T-helper 1 cell treated with Interleukin-12 subunit alpha and Interleukin-12 subunit beta and Interleukin-4 antibody, amounts not matched to agents 30 ng/mL and 1 ng/mL, for 36 hours (primary cell): Measurements from ENCODE around the gene TTC28. TPM values are rescaled to one million over a fixed set of nuclear protein-coding genes. Genes with fewer than 3 reads are reported as not detected.

Experiments
- intact Hi-C: fragments of 100-400 bp; cut with micrococcal nuclease; formaldehyde crosslinking; loops from one replicate; pipeline ENCODE4 v1.15.1; 2024
- total RNA-seq: library from RNA; stranded (reverse); gene quantifications from 2 replicates; pipeline ENCODE4 v1.2.3, GENCODE V29; 2022

The TTC28 gene
- total RNA-seq, 1 donor from 2014 or later, result 3.1 TPM

DNA sequence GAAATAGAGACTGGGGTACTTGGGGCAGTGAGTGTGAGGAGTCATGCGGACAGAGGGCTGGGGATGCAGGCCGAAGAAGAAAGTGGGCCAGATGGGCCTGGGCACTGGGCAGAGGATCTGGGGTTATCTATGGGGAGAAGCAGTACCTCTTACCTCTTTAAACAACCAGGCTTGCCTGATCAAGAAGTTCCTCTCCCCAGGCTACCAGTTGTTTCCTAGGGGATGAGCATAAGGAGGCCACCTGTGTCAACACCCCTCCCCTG, 662.2 kb downstream of the TTC28 start:
- intact Hi-C loops, result no loop called here

DNA sequence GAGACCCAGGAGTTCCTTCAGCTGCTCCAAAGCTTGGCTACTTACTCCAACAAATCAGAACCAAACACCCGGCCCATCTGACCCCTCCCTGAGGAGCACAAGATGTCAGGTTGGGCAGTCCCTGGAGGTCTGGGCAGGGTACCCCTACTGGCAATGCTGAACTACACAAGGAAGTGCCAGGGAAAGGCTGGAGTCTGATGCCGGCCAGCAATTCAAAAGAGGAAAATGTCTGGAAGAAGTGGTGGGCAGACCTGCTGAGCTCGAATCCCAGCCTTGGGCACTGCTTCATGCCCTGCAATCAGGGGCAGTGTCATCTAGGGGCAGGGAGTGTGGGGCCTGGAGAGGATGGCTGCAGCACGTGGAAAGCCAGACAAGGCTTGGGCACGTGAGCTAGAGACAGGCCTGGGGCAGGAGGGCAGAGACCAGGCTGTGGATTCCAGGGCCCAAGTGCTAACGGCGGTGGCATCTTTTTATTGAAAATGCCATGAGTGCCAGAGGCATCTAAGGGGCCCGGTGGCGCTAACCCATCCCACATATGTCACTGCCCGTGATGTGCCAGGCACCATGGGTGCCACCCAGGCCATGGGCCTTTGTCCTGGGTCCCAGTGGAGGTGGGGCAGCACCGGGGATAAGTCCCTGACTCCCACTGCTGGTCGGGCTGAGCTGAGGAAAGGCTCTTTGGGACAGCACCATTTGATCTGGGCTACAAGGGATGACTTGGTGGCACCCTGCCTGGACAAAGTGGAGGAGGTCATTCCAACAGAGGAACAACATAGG, 662.7 kb downstream of the TTC28 start:
- intact Hi-C loops, result no loop called here

GRCh38 chr22:28015676-28016601, 663.7 kb downstream of the TTC28 start:
- intact Hi-C loops, result no loop called here

DNA sequence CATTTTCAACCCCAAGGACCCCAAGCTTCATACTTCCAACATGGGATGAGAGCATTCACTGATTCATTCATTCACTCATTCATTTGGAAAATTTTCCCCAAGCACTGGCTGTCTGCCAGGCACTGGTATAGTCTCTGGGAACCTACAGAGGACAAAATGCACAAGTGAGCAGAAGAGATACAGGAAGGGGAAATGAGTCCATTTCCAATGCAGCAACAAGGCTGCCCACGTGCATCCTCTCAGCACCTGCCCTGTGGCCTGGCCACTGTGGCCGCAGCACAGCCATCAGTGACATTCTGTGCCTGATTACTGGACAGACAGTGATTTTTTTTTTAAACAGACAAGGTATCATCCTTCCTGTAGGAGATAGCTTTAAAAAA, 664.6 kb downstream of the TTC28 start:
- intact Hi-C loops, result no loop called here

GRCh38 chr22:28014211-28015045, 665.2 kb downstream of the TTC28 start:
- intact Hi-C loops, result no loop called here

DNA sequence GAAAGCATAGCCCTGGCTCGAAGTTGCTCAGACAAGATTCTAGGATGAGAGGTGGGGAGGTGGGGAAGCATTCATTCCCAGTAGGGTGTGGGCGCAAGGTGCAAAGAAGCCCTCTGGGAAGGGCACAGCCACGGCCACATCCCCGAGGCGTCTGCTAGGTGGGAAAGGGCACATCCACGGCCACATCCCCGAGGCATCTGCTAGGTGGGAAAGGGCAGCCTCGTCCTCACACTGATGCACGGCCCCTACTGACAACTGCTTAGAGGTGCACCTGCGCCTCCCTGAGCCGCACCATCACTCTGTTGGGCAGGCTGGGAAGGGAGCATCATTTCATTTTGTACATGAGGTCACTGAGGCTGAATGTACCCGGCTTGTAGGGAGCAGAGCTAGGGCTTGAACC, 666.0 kb downstream of the TTC28 start:
- intact Hi-C loops, result no loop called here

GRCh38 chr22:28012832-28013460, 666.7 kb downstream of the TTC28 start:
- intact Hi-C loops, result no loop called here

DNA sequence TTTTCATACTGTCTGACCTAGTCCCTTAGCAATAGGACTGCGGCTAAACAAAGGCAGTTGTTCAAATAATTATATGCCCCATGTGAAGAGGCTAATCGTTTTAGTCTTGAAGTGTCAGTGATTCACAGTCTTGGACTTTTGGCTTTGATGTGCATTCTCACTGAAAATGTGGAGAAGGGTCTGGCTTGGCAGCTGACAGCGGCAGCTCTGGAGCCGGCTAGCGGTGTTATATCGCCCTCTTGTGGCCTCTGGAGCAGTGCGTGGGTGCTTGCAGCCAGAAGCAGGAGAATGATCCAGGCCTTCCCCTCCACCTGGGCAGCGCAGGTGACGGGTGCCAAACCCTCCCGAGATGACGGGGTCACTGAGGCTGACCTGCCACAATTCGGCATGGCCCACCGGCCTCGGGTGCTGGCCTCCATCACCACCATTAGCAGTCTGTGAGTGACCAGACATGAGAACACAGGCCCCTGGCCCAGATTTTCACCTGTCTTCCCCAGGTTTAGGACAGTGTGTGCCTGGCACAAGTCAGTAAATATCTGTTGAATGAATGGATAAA, 670.3 kb downstream of the TTC28 start:
- intact Hi-C loops, result loop anchor here (1.0 to 2.0 kb wide), 3 partner anchors 123 to 1253 kb away; no protein-coding TSS in a partner anchor

DNA sequence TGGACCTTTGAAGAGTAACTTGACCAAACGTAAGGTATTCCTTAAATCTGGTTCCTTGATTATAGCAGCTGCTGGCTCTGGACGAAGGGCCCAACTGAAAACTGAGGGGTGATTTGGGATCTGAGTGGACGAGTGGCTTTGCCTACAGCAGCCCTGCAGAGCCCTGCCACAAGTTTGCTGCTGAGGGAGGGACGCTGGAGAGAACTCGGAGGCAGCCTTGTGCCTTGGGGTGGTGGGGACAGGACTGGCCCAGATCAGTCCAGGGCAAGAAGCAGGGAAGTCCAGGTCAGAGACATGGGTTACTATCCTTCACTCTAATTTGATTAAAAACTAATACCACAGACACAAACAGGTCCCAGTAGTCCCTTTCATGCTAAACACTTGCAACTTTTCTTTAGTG, 671.0 kb downstream of the TTC28 start:
- intact Hi-C loops, result loop anchor here (1.0 to 2.0 kb wide), 3 partner anchors 122 to 1252 kb away; no protein-coding TSS in a partner anchor

GRCh38 chr22:28008056-28008455, 671.6 kb downstream of the TTC28 start:
- intact Hi-C loops, result loop anchor here (2.0 kb wide), 1 partner anchor 1251 kb away; no protein-coding TSS in a partner anchor

- intact Hi-C loops, result no loop called here
These were observed 673.4 kb downstream of the TTC28 start for GRCh38 chr22:28006271-28006670.

GRCh38 chr22:28005513-28005912, 674.1 kb downstream of the TTC28 start:
- intact Hi-C loops, result no loop called here

DNA sequence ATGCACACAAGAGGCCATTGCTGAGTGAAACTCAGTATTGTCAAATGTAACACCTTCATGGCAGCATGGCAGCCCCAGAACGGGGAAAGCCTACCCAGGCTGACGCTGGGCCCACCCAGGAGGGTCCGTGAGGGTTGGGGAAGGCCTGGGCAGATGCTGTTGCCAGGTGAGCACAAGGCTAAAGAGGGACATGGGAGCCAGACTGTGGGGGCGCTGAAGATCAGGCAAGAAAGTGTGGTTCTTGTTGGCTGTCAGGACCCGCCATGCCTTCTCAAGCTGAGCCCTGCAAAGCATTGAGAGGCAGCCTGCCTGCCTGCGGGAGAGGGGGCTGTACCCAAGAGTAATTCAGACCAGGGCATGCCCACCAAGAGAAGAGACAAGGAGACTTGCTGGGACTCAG, 675.6 kb downstream of the TTC28 start:
- intact Hi-C loops, result no loop called here

DNA sequence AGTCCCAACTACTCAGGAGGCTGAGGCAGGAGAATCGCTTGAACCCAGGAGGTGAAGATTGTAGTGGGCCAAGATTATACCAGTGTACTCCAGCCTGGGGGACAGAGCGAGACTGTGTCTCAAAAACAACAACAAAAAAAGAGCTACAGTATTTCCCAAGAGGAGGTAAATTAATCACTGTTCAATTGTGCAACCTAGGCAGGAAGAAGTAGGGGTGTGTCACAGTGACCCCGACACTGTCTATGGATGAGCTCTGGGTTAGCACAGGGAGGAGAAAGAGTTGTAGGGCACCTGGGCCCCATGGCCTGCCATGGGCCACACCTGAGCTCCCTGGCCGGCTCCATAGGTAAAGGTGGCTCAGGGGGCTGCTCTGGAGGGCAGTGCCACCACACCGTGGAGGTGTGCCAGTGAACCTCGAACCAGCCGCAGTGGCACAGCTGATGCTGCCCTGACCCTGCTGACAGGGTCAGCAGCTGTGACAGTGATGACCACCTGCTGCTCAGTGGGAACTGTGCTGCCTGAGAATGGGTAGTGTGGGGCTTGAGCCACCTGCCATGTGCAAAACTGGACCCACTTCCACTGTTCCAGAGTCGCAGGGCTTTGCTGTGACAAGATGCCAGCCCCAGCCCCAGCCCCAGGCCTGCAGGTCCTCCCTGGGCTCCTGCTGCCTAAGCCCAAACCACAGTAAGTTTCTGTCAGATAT, 676.6 kb downstream of the TTC28 start:
- intact Hi-C loops, result no loop called here

DNA sequence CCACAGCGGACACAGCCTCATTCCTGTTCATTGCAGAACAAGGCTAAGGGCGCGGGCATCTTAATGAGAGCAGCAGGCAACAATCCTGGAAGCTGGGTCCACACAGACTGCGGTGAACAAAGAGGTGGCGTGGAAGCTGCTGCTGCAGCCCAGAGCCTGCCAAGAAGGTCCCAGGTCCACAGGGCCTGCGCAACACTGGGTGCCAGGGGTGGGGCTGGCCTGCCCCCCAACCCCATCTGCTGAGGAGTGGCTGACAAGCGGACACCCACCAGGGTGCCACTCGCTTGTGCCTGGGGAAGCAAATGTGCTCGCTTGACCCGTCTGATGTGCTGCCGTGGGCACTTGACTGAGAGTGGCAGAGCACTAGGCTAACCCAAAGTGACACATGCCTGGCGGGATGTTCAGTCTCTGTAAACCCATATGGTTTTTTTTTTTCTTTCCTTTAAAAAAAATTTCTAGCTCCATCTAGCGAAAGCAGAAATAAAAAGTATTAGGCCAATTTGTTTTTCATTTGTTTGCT, 677.4 kb downstream of the TTC28 start:
- intact Hi-C loops, result no loop called here

DNA sequence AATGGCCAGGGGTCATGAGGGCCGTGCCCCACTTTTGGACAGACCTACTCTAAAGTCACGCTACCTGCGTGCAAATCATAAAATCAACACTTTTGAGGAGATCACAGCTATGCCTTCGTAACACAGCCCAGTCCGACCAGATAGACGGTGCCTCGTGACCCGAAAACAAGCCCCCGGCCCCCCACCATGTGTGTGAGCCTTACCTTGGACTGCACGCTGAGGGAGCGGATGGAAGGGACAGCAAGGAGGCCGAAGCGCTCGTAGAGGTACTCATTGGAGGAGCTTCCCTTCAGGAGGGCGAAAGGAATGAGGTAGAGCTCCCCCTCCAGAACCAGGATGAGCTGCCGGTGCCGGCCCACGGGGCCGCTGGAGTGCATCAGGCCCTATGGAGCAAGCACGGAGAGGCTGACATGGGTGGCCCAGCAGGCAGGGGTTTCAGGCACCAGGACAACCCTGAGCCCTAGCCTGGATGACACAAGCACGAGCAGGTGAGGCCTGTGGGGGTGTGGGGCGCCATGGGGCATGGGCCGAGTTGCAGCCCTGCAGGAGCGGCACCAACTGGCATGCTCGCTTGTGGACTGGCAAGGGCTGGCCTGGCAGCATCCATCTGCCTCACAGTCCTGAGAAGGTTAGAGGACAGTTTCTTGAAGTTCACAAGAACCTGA, 678.3 kb downstream of the TTC28 start:
- intact Hi-C loops, result no loop called here

GRCh38 chr22:28000361-28000760, 679.3 kb downstream of the TTC28 start:
- intact Hi-C loops, result no loop called here

- intact Hi-C loops, result no loop called here
These were observed 679.8 kb downstream of the TTC28 start for GRCh38 chr22:27999876-28000275.
